ENCODE data around the gene CYP11A1.

Gene CYP11A1

DNA sequence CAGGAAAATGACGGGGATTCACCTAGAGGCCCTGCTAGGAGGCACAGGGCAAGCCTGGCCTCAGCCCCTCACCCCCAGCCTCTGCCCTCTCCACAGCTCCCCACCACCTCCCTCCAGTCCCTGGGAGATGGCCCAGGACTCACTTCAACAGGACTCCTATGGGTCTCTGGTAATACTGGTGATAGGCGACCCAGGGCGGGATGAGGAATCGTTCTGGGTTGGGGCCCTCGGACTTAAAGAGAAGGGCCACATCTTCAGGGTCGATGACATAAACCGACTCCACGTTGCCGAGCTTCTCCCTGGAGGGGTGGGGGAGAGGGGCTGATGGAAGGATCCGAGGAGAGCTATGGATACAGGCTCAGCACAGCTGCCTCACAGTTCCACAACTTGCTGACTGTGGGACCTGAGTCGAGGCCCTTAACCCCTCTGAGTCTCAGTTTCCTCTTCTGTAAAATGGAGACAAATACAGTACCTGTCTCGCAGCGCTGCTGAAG, 19.6 kb downstream of the CYP11A1 start:
- no peak for DNase-seq (ENCODE audit: low read depth)

DNA sequence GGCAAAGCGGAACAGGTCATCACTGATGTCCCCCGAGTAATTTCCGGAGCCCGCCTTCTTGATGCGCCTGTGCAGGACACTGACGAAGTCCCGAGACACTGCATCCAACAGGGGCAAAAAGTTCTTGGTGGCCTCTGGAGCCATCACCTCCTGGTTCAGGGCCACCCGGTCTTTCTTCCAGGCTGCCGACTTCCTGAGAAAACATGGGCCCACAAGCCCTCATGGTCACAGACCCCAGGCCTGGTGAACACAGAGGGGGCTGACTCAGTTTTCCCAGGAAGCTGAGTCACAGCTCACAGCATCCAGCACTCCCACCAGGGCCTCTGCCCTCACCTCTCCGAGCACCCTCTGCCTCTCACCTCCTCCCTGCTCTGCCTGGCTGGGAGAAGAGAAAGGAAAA, 22.4 kb downstream of the CYP11A1 start:
- DNase-seq (ENCODE audit: low read depth), result no peak

DNA sequence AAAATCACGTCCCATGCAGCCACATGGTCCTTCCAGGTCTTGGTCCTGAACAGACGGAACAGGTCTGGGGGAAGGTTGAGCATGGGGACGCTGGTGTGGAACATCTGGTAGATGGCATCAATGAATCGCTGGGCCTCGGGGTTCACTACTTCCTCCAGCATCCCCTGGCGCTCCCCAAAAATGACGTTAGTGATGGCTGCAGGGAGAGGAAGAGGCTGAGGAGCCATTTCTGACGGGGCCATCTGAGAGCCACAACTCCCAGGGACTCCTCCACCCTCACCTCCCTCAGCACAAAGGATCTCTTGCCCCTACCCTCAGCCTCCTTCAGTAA, 23.7 kb downstream of the CYP11A1 start:
- no peak for DNase-seq (ENCODE audit: low read depth)

DNA sequence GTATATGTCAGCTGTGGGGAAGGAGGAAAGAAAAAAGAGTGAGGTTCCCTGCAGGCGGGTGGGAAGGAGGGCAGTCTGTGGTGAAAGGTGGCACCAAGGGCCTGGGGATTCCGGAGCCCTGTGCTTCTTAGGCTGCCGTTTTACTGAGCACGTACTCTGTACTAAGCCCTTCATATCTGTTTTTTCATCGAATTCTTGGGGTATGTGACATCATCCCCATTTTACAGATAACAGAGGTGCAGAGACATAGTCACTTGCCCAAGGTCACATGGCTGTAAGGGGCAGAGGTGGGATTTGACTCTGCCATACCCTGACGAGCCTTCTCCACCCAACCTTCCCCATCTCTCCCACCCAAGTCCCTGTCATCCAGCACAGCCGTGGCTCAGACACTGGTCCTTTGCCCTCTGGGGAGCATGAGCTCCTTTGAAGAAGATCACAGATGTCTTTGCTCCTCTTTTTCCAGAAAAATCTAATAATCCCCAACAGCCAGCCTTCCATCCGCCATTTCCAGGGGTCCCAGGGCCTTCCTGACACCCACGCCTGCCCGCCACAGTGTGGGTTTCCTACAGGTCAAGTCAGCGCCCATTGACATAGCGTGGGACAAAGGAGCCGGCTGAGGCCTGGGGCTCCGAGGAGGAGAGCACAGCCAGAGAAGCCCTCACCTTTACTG, 24.2 kb downstream of the CYP11A1 start:
- DNase-seq (ENCODE audit: low read depth), result no peak

DNA sequence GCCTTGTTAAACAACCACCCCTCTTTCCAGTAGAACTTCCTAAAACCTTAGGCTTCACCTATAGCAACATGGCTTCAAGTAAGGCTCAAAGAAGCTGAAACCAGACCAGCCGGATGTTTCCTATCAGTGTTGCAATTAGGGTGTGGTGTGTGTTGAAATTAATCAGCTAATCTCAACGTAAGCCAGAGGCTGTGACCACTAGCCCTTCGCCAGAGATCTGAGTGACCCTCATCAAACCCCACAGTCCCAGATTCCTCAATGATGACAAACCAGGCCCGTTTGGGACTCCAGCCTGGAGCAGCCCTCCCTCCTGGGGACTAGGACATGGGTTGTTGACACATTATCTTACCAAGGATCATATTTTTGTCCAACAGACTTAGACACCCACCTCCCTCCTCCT, 27.3 kb downstream of the CYP11A1 start:
- DNase-seq (ENCODE audit: low read depth), result no peak

DNA sequence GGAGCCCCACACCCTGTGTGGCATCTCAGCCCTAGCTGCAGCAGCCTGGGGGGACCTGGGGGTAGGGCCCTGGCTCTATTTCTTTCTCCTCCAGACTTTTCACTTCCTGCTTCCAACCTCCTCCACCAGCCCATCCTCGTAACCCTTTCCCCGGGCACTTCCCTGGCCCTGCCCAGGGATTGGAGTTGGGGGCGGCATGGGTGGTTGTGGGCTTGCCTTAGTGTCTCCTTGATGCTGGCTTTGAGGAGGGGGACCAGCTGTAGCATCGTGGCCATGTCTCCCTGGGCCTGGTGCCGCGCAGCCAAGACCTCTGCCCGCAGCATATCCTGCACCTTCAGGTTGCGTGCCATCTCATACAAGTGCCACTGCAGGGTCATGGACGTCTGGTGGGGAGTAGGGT, 28.1 kb downstream of the CYP11A1 start:
- no peak for DNase-seq (ENCODE audit: low read depth)

DNA sequence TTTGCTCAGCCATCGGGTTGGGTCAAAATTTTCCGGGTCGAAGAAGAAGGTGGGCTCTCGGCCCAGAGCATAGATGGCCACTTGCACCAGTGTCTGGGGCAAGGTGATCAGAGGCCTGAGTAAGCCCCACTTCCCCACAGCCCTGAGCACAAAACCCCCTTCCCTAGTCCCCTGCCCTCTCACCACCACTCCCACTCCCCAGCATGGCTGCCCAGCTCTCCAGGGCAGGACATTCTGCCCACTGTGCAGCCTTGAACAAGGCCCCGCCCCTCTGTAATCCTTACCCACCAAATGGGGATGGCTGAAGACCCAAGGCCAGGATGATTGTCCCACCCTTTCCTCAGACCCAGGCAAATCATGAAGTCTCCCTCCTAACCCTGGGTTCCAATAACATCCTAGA, 28.8 kb downstream of the CYP11A1 start:
- DNase-seq (ENCODE audit: low read depth), result no peak

DNA sequence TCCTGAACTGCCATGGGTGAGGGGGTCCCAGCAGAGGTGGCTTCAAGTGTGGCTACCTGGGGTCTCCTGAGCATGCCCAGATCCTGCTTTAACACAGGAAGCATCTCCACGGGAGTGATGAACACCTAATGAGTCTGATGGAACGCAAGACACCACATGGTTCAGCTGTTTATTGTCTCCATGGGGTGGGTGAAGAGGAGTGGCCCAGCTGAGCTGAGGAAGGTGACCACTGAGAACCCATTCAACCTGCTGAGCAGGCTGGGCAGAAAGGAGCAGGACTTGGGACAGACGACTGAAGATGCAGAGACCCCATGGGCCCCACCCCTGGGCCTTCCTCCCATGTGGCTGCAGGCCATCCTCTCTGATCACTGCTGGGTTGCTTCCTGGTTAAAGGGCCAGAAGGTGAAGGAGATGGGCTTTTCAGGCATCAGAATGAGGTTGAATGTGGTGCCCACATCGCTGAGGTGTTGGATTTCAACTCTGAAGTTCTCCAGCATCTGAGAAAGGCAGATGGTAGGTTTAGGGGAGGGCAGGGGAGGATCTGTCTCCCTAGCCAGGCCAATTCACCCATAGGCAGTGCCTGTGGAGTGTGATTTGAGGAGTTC, 29.7 kb downstream of the CYP11A1 start:
- DNase-seq (ENCODE audit: low read depth), result no peak

DNA sequence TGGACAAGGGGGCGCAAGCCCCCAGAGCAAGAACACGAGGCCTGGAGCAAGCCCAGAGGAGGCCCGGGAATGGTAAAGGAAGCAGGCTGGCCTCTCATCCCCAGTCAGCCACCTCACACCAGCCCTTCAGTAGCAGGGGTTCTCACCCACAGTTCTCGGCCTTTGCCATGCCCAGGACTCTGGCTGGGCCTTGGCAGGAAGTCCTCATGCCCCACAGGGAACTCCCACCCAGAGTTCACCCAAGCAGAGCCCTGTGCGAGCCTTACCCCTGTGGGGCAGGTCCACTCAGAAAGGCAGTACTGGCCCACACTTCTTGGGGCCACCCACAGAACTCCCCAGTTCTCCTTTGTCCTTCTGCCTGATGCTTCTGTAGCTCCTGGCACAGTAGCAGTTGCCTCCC, 30.3 kb downstream of the CYP11A1 start:
- no peak for DNase-seq (ENCODE audit: low read depth)

DNA sequence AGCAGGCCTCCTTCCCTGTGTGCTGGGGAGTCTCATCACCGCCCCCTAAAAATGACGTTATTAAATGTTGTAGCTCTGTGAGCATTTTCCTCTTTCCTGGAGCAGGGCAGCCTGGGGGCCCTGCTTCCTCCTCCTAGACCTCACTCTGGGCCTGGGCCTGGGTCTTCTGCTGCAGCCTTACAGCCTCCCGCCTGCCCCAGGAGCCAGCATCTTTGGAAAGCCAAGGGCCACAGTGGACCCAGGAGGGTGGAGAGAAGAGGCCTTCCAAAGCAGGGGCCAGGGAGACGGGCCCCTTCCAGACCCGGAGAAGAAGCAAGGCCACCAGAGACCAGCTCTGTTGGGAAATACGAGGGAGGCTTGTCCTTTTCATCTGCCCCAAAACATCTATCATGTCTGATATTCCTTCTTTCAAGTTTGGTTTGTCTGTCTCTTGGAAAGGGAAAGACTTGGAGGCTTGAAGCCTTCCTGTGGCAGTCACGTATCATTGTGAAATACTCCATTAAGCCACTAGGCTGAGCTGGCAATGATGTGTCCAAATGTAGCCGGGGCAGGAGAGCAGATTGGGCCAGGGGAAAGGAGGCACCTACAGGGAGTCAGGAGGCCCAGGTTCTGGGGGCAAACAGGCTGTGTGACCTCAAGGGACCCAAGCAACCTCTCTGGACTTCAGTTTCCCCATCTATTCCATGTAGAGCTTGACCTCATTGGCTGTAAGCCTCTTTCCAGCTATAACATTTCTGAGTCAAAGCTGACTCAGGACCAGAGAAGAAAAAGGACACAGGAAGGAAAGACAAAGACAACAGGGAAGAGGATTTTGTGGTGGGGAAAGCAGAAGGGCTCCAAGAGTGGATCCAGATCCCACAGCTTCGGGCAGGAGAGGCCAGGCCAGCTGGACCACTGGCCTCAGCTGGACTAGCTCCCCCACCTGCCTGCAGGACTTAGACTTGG, 31.1 kb downstream of the CYP11A1 start:
- DNase-seq (ENCODE audit: low read depth), result no peak

DNA sequence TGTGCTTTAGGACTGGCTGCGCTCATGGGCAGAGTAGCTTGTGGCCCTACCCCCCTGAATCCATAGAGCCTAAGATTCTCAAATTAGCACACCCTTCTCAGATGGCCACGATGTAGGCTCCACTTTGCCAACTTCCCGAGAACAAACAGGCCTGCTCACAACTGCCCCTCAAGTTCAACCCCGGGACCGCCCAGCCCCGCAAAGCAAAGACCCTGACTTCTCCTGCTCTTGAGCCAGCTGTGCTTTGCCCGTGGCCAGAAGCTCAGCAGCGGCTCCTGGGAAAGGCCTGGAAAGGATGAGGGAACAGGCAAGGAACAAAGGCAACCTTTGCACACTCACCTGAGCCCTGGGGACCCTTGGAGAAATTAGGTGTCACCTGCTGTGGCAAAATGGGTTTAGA, 32.0 kb downstream of the CYP11A1 start:
- no peak for DNase-seq (ENCODE audit: low read depth)

DNA sequence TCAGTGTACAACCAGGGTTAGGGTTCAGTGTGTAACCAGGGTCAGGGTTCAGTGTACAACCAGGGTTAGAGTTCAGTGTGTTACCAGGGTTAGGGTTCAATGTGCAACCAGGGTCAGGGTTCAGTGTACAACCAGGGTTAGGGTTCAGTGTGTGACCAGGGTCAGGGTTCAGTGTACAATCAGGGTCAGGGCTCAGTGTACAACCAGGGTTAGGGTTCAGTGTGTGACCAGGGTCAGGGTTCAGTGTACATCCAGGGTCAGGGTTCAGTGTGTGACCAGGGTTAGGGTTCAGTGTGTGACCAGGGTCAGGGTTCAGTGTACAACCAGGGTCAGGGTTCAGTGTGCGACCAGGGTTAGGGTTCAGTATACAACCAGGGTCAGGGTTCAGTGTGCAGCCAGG, 33.3 kb downstream of the CYP11A1 start:
- DNase-seq (ENCODE audit: low read depth), result no peak

DNA sequence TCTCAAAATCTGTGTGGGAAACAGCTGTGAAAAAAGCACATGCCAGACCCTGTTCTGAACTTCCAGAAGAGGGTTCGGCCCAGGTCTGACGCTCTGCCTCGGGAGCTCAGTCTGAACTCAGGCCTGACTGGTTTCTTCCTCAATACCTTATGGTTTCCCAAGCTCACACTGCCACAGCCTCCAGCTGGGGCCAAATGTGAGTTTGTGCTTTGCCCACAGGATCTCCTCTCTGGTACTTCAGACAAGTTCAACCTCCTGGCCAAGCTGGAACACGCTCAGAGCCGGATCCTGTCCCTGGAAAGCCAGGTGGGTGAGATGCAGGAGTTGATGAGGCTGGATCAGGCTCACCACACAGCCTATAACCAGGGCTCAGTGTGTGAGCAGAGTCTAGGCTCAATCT, 33.8 kb downstream of the CYP11A1 start:
- no peak for DNase-seq (ENCODE audit: low read depth)

DNA sequence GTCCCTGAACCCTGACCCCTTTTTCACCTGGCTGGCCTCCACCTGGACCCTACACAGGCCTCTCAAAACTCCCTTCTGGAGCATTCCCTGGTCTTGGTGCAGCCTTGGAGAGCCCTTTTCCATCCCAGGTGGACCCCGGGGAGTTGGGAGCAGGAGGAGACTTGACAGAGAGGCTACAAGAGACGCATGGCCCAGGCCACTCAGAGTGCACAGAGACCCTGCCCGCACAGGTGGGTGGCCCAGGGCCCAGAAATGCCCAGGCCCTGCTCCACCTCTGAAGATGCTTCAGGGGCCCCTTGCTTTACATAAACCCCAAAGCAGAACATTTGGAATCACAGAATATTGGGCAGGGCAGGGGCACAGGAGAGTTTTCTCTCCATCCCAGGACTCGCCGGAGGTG, 34.4 kb downstream of the CYP11A1 start:
- DNase-seq (ENCODE audit: low read depth), result no peak

DNA sequence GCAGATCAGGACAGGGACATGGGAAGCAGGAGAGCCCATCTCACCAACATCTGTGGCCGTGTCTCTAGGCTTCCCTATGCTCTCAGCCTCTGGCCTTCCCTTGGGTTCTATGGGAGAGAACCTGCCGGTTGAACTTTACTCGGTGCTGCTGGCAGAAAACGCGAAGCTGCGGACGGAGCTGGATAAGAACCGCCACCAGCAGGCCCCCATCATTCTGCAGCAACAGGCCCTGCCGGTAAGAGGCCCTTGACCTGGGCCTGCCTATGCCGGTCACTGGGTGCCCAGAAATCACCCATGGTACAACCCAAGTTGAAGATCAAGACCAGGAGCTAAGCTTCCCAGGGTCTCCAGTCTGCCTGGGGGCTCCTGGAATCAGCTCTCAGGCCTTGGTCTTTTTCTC, 34.8 kb downstream of the CYP11A1 start:
- DNase-seq (ENCODE audit: low read depth), result no peak

DNA sequence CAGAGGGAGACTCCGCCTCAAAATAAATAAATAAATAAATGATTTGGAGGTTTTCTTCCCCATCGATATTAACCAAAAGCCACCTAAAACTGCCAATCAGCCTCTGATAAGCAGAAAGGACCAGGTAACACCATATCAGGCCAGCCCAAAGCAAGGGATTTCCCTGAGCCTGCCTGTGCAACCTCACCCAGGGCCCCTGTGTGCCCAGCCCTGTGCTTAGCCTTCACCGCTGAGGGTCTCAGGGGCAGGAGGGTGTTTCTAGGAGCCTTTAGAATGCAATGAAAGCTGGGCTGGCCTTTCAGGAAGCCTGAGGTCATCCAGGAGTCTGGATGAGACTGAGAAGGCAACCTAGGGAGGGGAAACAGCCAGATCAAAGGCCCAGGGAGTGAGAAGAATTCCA, 35.4 kb downstream of the CYP11A1 start:
- no peak for DNase-seq (ENCODE audit: low read depth)

DNA sequence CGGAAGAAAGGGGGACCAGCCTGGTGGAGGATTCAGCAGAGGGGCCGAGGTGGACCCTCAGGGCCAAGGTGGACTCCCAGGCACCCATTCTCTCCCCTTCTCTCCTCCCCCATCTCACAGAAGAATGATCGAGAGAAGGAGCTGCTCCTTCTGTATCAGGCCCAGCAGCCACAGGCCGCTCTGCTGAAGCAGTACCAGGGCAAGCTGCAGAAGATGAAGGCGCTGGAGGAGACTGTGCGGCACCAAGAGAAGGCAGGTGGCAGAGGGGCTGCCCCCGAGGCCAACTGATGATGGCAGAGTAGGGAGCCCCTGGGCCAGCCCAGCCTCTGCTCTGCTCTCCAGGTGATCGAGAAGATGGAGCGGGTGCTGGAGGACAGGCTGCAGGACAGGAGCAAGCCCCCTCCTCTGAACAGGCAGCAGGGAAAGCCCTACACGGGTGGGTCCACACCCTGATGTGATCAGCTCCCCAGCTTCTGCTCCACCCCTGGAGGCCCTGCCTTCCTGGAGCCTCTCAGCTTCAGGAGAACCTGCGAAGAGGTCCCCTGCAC, 36.5 kb downstream of the CYP11A1 start:
- no peak for DNase-seq (ENCODE audit: low read depth)

DNA sequence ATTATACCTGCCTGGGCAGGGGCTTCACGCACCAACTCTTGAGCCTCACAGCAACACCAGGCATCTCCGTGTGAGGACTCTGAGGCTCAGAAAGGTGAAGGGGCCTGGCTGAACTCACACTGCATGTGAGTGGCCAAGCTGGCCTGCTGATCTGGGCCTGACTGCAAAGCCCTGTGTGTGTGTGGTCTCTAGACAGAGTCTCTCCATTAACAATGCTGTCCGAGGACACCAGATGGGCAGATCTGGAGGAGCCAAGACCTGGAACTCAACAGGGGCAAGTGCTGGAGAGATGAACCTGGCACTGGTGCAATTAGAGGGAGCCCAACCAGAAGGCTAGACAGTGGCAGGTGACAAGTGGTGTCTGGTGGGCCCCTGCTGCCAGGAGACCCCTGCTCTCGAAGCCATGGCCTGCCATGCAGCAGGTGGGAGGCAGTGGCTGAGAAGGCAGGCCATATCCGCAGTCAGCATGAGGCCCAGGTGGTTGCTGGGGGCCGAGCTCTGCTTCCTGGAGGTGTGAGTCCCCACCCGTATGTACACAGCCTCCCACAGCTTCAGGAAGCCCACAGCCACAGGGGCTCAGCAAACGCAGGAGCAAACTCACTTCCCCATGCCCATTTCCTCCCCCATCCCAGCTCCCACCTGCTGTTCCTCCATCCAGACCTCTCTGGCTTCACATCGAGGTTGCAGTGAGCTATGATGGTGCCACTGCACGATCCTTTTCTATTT, 39.0 kb downstream of the CYP11A1 start:
- DNase-seq (ENCODE audit: low read depth), result no peak

DNA sequence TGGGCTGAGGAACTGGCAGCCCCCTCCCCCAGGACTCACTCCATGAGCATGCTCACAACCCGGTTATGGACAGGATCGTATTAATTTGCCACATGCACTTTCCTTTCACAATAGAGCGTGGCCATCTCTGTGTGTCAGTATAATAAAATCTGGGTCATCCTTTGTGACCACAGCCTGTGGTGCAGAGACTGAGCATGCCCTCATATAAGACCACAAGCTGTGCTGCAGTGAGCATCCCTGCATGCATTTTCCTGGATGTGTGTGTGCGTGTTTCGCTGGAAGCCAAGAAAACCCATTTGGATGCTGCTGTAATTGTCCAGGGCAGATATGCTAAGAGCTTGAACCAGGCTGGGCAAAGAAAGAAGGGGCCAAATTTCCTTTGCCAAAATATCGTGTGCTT, 39.7 kb downstream of the CYP11A1 start:
- no peak for DNase-seq (ENCODE audit: low read depth)

DNA sequence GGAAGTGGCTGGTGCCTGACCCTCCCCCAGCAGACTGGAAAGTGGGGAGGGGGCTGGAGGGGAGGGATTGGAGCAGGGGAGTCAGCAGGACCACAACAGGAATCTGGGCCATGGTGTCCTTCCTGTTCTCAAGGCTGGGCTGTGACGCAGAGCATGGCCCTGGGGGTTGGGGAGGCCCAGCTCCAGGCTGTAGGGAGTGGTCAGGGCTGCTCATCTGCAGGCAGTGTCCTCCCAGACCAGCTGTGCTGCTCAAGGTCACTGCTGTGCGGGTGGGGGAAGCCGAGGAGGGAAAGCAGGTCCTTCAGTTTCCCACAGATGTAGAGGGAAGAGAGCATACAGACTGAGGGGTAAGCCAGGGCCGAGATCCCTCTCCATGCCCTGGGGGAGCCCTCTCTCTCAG, 40.7 kb downstream of the CYP11A1 start:
- DNase-seq (ENCODE audit: low read depth), result no peak

DNA sequence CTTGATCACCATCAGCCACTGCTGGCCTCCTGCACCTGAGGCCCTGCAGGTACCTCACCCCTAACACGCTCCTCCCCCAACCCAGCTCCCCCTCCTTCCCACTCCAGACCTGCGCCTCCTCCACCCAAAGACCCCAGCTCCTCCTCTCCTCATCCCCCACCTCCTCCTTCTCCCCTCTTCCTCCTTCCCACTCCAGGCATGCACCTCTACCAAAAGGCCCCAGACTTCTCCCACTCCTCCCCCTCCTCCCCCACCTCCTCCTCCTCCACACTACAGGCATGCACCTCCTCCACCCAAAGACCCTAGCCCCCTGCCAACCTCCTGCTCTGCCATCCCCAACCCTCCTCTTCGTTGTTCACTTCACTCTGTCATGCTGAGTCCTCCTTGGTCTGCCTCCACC, 42.7 kb downstream of the CYP11A1 start:
- DNase-seq (ENCODE audit: low read depth), result no peak

DNA sequence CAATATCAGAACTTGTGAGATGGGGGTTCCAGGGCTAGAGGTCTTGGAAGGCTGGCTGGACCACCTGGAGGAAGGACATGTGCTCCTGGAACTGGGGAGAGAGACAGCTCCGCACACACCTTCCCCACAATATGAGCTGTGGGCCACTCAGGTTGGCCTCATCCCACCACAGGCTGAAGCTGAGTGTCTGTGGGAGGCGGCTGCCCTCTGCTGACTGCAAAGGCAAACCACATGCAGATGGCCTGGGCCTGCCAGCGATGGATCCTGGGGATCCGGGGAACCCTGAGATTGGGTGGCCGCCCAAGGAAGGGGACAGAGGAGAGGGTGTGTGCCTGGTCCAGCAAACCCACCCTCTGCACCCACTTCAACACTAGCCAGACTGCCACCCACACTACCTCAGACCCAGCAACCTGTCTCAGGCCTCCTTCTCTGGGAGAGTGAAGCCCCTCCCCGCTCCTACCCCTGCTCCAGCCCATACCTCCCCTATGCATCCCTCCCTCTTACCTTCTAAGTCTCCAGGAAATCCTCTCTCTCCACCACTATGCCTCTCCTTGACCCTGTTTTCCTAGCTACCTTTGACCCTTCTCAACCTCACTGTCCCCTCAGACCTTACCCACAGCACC, 44.8 kb downstream of the CYP11A1 start:
- no peak for DNase-seq (ENCODE audit: low read depth)

Data from T-helper 22 cell (primary cell).